Spinal cord (tissue), 10 donors: ENCODE data around the gene TMED4. TPM values are rescaled to one million over a fixed set of nuclear protein-coding genes. Genes with fewer than 3 reads are reported as not detected.

Source experiments
- DNase-seq, 6 donors: peaks; one replicate each; pipeline versions ENCODE4 v3.0.0 to v3.0.0-alpha.2; 2013 to 2015; ENCODE audit warnings: low spot score in 6 of 6, low read depth in 4 of 6
- H3K27ac ChIP-seq: one replicate; pipeline ENCODE4 v1.5.1; 2013; ENCODE audit warnings: low read depth, low read length, control low read depth
- H3K27me3 ChIP-seq: one replicate; pipeline ENCODE4 v1.6.1; 2013; ENCODE audit warnings: low read length; ENCODE audit not compliant: control insufficient read depth, insufficient read depth
- H3K36me3 ChIP-seq: one replicate; pipeline ENCODE4 v1.6.1; 2013; ENCODE audit warnings: low read length; ENCODE audit not compliant: control insufficient read depth, insufficient read depth
- H3K4me1 ChIP-seq: one replicate; pipeline ENCODE4 v1.6.1; 2013; ENCODE audit warnings: low read length; ENCODE audit not compliant: control insufficient read depth, insufficient read depth
- H3K4me3 ChIP-seq: one replicate; pipeline ENCODE4 v1.5.1; 2013; ENCODE audit warnings: low read depth, low read length, control low read depth
- H3K9me3 ChIP-seq: one replicate; pipeline ENCODE4 v1.6.1; 2013; ENCODE audit warnings: low read length; ENCODE audit not compliant: control insufficient read depth, insufficient read depth
- WGBS: methylation state at CpG from one replicate; pipeline ENCODE4 v1.1.5; 2013; ENCODE audit warnings: missing lambda C conversion rate; ENCODE audit not compliant: insufficient coverage; 5-methylcytosine and 5-hydroxymethylcytosine counted together
- polyA plus RNA-seq, 2 donors: library from polyadenylated mRNA; unstranded; fragments of 120-200 nt; gene quantifications; one replicate each; pipeline ENCODE4 v1.2.1, GENCODE V29; 2013; ENCODE audit not compliant: insufficient read length in 2 of 2
- total RNA-seq, 2 donors: library from RNA; depleted of rRNA in 1 of 2; stranded (reverse); fragments of 120-200 nt in 1 of 2; fragments of >200 nt in 1 of 2; gene quantifications; one replicate each; pipeline versions ENCODE4 v1.2.3 to v1.2.4, GENCODE V29; 2013 to 2014
- donor health status: healthy.

Gene TMED4
- total and polyA plus RNA-seq, 4 donors, result 65.9 to 125 (median 91.5) TPM

GRCh38 chr7:44547536-44548231, 34.3 kb downstream of the TMED4 start:
- whole genome bisulfite sequencing, result 63% methylated on average over 5 of the region's 6 CpGs

GRCh38 chr7:44541876-44542610, 40.0 kb downstream of the TMED4 start:
- no peak overlapping the region for H3K27ac ChIP-seq
- H3K4me3 ChIP-seq, result no peak overlapping the region
- no peaks in the 10 kb centered on the region for H3K27me3 ChIP-seq
- H3K36me3 ChIP-seq, result no peaks in the 10 kb centered on the region
- H3K9me3 ChIP-seq, result no peaks in the 10 kb centered on the region
- WGBS, result 85% methylated on average over 3 of the region's 6 CpGs
- H3K4me1 ChIP-seq, result no peaks in the 10 kb centered on the region
- no peak for DNase-seq

More at GRCh38 chr7:44547536-44548231, 34.3 kb downstream of the TMED4 start:
- H3K4me3 ChIP-seq, result no peak overlapping the region
- H3K27me3 ChIP-seq, result peaks cover 4% of the 10 kb centered on the region
- H3K4me1 ChIP-seq, result no peaks in the 10 kb centered on the region
- H3K9me3 ChIP-seq, result no peaks in the 10 kb centered on the region
- no peak for DNase-seq
- H3K36me3 ChIP-seq, result no peaks in the 10 kb centered on the region
- no peak overlapping the region for H3K27ac ChIP-seq

GRCh38 chr7:44541028-44541869, 40.8 kb downstream of the TMED4 start, which contains the start of gene NPC1L1:
TSS of gene NPC1L1 (minus strand) at chr7:44541330. CDS start at chr7:44541259, 71 bp downstream.
- DNase-seq, result no peak
- Histone ChIP-seq H3K27ac (no peak within 1 kb of the TSS), H3K27me3 (no peaks in the 10 kb centered on the region), H3K4me3 (no peak within 1 kb of the TSS), H3K9me3 (no peaks in the 10 kb centered on the region), H3K4me1 (no peaks in the 10 kb centered on the region), H3K36me3 (no peaks in the 10 kb centered on the region)
- WGBS, result 50% methylated on average over 18 of the region's 20 CpGs

GRCh38 chr7:44540592-44541027, 41.4 kb downstream of the TMED4 start:
- no peak for DNase-seq
- Histone ChIP-seq H3K4me1 (no peaks in the 10 kb centered on the region), H3K9me3 (no peaks in the 10 kb centered on the region), H3K27ac (no peak overlapping the region), H3K27me3 (no peaks in the 10 kb centered on the region), H3K4me3 (no peak overlapping the region), H3K36me3 (no peaks in the 10 kb centered on the region)
- 91% methylated on average over 5 of the region's 5 CpGs for WGBS

- no peaks in the 10 kb centered on the region for H3K27me3 ChIP-seq
- DNase-seq, result no peak
- H3K9me3 ChIP-seq, result no peaks in the 10 kb centered on the region
- WGBS, result 89% methylated on average over 27 of the region's 27 CpGs
- H3K4me3 ChIP-seq, result no peak overlapping the region
- no peaks in the 10 kb centered on the region for H3K4me1 ChIP-seq
- H3K27ac ChIP-seq, result no peak overlapping the region
- H3K36me3 ChIP-seq, result no peaks in the 10 kb centered on the region
Observed at GRCh38 chr7:44539669-44540506, 42.1 kb downstream of the TMED4 start.

- Histone ChIP-seq H3K4me1 (no peaks in the 10 kb centered on the region), H3K9me3 (no peaks in the 10 kb centered on the region), H3K36me3 (no peaks in the 10 kb centered on the region), H3K27ac (no peak overlapping the region), H3K4me3 (no peak overlapping the region), H3K27me3 (no peaks in the 10 kb centered on the region)
- WGBS, result 87% methylated on average over 32 of the region's 32 CpGs
- DNase-seq, result no peak
Observed at GRCh38 chr7:44538798-44539668, 43.0 kb downstream of the TMED4 start.

- Histone ChIP-seq H3K4me1 (no peaks in the 10 kb centered on the region), H3K27ac (no peak overlapping the region), H3K4me3 (no peak overlapping the region), H3K9me3 (no peaks in the 10 kb centered on the region), H3K36me3 (no peaks in the 10 kb centered on the region), H3K27me3 (no peaks in the 10 kb centered on the region)
- DNase-seq, result no peak
- WGBS, result 84% methylated on average over 17 of the region's 17 CpGs
Observed at GRCh38 chr7:44538093-44538797, 43.8 kb downstream of the TMED4 start.

- no peak overlapping the region for H3K4me3 ChIP-seq
- H3K27me3 ChIP-seq, result no peaks in the 10 kb centered on the region
- 100% methylated on average over 2 of the region's 6 CpGs for WGBS
- H3K27ac ChIP-seq, result no peak overlapping the region
- no peaks in the 10 kb centered on the region for H3K9me3 ChIP-seq
- no peak for DNase-seq
- H3K4me1 ChIP-seq, result no peaks in the 10 kb centered on the region
- no peaks in the 10 kb centered on the region for H3K36me3 ChIP-seq
Observed at GRCh38 chr7:44537442-44537841, 44.6 kb downstream of the TMED4 start.
